ENCODE measurements around the gene KRTAP10-8. TPM values are rescaled to one million over a fixed set of nuclear protein-coding genes. Genes with fewer than 3 reads are reported as not detected.

The KRTAP10-8 gene
- total RNA-seq, 1 donor = not detected

DNA sequence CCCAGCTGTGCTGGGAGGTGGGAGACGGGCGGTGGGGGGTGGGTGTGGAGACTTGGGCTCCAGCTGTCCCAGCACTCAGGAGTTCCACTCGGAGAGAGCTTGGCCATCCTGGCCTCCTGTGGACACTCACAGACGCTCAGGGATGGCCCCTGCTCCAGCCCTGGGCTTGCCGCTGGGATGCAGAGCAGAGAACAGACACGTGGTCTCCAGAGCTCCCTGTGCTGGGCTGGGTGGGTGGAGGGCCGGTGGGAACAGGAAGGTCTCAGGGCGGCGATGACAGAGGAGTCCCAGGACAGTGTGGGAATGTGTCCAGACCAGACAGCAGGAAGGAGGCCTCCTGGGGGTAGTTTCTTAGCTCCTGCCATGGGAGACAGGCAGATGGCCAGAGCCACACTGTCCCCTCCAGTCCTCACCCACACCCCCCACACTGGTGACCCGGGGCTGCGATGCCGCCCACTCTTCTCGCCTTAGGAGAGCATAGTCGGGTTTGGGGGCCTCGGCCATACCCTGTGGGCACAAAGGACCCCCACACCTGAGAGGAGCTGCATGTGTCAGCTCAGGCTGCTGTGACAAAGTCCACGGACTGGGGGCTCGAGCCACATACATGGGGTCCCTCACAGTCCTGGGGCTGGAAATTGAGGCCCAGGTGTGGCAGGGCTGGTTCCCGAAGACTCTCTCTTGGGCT lies 17.0 kb downstream of the KRTAP10-8 start:
- Histone ChIP-seq H3K36me3 (ENCODE audit: insufficient read depth, low read length) (no peaks in the 10 kb centered on the region), H3K27me3 (ENCODE audit: insufficient read depth, low read length) (no peaks in the 10 kb centered on the region), H2AFZ (ENCODE audit: low read length) (no peak overlapping the region), H3K4me3 (ENCODE audit: insufficient read depth, low read length) (no peak overlapping the region), H3K4me2 (ENCODE audit: insufficient read depth, low read length) (no peak overlapping the region), H4K20me1 (ENCODE audit: insufficient read depth, low read length) (no peaks in the 10 kb centered on the region), H3K27ac (ENCODE audit: low read depth, low read length) (no peak overlapping the region), H3K4me1 (ENCODE audit: insufficient read depth, low read length) (no peaks in the 10 kb centered on the region), H3K79me2 (ENCODE audit: insufficient read depth, low read length) (no peaks in the 10 kb centered on the region), H3K9me3 (ENCODE audit: low read depth, low read length) (no peaks in the 10 kb centered on the region)
- DNase-seq (ENCODE audit: insufficient read length, low spot score, missing footprints) = no peak
- TF ChIP-seq, protein P1, sequence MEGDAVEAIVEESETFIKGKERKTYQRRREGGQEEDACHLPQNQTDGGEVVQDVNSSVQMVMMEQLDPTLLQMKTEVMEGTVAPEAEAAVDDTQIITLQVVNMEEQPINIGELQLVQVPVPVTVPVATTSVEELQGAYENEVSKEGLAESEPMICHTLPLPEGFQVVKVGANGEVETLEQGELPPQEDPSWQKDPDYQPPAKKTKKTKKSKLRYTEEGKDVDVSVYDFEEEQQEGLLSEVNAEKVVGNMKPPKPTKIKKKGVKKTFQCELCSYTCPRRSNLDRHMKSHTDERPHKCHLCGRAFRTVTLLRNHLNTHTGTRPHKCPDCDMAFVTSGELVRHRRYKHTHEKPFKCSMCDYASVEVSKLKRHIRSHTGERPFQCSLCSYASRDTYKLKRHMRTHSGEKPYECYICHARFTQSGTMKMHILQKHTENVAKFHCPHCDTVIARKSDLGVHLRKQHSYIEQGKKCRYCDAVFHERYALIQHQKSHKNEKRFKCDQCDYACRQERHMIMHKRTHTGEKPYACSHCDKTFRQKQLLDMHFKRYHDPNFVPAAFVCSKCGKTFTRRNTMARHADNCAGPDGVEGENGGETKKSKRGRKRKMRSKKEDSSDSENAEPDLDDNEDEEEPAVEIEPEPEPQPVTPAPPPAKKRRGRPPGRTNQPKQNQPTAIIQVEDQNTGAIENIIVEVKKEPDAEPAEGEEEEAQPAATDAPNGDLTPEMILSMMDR (IDR thresholded peaks at IDR 0.05; ENCODE audit: extremely low read depth, low read depth, low read length) = no peak

DNA sequence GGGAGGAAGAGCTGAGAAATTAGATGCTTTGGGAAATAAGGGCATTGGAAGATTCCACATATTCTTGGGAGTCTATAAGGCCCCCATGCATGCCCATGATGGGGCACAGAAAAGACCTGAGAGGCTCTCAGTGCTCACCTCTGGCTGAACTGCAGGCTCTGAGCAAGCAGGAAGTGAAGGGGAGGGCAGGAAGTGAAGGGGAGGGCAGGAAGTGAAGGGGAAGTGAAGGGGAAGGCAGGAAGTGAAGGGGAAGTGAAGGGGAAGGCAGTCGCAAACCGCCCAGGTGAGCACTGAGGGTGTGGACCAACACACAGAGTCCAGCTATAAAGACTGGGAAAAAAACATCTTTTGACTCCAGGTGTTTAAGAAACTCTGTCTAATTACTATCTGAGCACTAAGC lies 18.6 kb downstream of the KRTAP10-8 start:
- Histone ChIP-seq H3K4me2 (ENCODE audit: insufficient read depth, low read length) (no peak overlapping the region), H3K4me1 (ENCODE audit: insufficient read depth, low read length) (no peaks in the 10 kb centered on the region), H3K9me3 (ENCODE audit: low read depth, low read length) (no peaks in the 10 kb centered on the region), H3K27me3 (ENCODE audit: insufficient read depth, low read length) (no peaks in the 10 kb centered on the region), H3K36me3 (ENCODE audit: insufficient read depth, low read length) (no peaks in the 10 kb centered on the region), H3K79me2 (ENCODE audit: insufficient read depth, low read length) (no peaks in the 10 kb centered on the region), H4K20me1 (ENCODE audit: insufficient read depth, low read length) (no peaks in the 10 kb centered on the region), H3K4me3 (ENCODE audit: insufficient read depth, low read length) (no peak overlapping the region), H2AFZ (ENCODE audit: low read length) (no peak overlapping the region), H3K27ac (ENCODE audit: low read depth, low read length) (no peak overlapping the region)
- no peak for DNase-seq (ENCODE audit: insufficient read length, low spot score, missing footprints)
- TF ChIP-seq, protein P1 (IDR thresholded peaks at IDR 0.05; ENCODE audit: extremely low read depth, low read depth, low read length) = no peak

DNA sequence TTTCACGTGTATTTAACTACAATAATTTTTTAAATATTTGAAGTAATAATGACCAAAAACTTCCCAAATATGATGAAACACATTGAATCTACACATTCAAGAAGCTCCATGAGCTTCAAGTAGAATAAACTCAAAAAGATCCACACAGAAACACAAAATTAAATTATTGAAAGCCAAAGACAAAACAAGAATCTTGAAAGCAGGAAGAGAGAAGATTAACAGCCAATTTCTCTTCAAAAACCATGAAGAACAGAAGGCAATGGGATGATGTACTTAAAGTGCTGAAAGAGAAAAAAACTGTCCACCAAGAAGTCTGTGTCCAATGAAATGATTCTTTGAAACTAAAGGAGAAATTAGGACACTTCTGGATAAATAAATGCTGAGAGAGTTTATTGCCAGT lies 20.2 kb downstream of the KRTAP10-8 start:
- TF ChIP-seq, protein P1 (IDR thresholded peaks at IDR 0.05; ENCODE audit: extremely low read depth, low read depth, low read length) = no peak
- H3K4me3 ChIP-seq (ENCODE audit: insufficient read depth, low read length) = no peak overlapping the region
- no peaks in the 10 kb centered on the region for H3K27me3 ChIP-seq (ENCODE audit: insufficient read depth, low read length)
- H4K20me1 ChIP-seq (ENCODE audit: insufficient read depth, low read length) = no peaks in the 10 kb centered on the region
- no peaks in the 10 kb centered on the region for H3K79me2 ChIP-seq (ENCODE audit: insufficient read depth, low read length)
- no peak overlapping the region for H3K27ac ChIP-seq (ENCODE audit: low read depth, low read length)
- no peaks in the 10 kb centered on the region for H3K4me1 ChIP-seq (ENCODE audit: insufficient read depth, low read length)
- H3K9me3 ChIP-seq (ENCODE audit: low read depth, low read length) = no peaks in the 10 kb centered on the region
- no peak overlapping the region for H2AFZ ChIP-seq (ENCODE audit: low read length)
- no peaks in the 10 kb centered on the region for H3K36me3 ChIP-seq (ENCODE audit: insufficient read depth, low read length)
- H3K4me2 ChIP-seq (ENCODE audit: insufficient read depth, low read length) = no peak overlapping the region
- no peak for DNase-seq (ENCODE audit: insufficient read length, low spot score, missing footprints)

DNA sequence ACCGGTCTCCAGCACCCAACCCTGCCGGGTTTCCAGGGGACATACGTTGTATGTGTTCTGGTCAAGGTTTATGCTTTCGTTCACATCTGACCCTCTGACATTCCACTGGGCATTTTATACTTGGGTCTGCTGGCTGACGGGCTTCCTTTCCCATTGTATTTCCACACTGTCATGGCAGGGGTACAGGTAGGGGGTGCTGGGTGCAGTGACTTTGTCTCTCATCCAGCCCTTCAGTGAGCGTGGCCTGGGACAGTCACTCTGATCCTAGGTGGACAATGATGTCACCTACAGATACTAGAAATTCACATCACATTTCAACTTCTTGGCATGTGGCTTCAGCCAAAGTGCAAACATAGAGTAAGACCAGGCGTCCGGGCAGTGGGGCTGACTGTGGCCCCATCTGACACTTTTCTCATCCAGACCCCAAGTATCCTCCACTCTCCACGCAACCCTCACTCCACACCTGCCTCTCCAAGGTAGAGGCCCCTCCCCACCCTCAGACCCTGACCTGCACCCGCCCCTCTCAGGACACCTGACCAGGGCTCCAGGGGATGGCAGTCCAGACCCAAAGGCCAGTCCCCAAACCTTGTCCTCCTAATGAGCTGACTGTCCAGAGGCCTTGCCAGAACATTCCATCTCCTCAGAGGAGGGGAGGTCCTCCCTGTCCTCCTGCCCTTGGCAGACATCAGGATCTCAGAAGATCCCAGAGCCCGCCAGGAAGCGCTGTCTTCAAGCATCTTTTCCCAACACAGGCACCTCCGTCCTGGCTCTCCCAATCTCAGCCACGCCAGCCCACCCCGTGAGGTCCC lies 24.5 kb downstream of the KRTAP10-8 start:
- Histone ChIP-seq H3K4me1 (ENCODE audit: insufficient read depth, low read length) (no peaks in the 10 kb centered on the region), H3K9me3 (ENCODE audit: low read depth, low read length) (no peaks in the 10 kb centered on the region), H3K27me3 (ENCODE audit: insufficient read depth, low read length) (no peaks in the 10 kb centered on the region), H3K79me2 (ENCODE audit: insufficient read depth, low read length) (no peaks in the 10 kb centered on the region), H3K4me2 (ENCODE audit: insufficient read depth, low read length) (no peak overlapping the region), H3K36me3 (ENCODE audit: insufficient read depth, low read length) (no peaks in the 10 kb centered on the region), H2AFZ (ENCODE audit: low read length) (no peak overlapping the region), H3K27ac (ENCODE audit: low read depth, low read length) (no peak overlapping the region), H3K4me3 (ENCODE audit: insufficient read depth, low read length) (no peak overlapping the region), H4K20me1 (ENCODE audit: insufficient read depth, low read length) (no peaks in the 10 kb centered on the region)
- no peak for DNase-seq (ENCODE audit: insufficient read length, low spot score, missing footprints)
- TF ChIP-seq, protein P1 (IDR thresholded peaks at IDR 0.05; ENCODE audit: extremely low read depth, low read depth, low read length) = no peak

Data from osteoblast (primary cell).